NCI-H2081 (cell line): Measurements from ENCODE around the gene TMEM115.
A peak's percentile ranks its signal among the peaks of the same experiment; 100 is the strongest.

Source experiments
- DNase-seq, 2 experiments: peaks; one replicate each; lab custom pipeline; 2025; lab: John Stamatoyannopoulos, UW

TMEM115 gene

GRCh38 chr3:50351323-50351697 lies 8.0 kb downstream of the TMEM115 start:
- no peak for DNase-seq

- peak; percentile 83 to 91 for DNase-seq
Measured at GRCh38 chr3:50350527-50351322, 8.6 kb downstream of the TMEM115 start, which contains the start of the genes CYB561D2 and NPRL2. CYB561D2 (plus strand) TSS chr3:50350862; CDS start chr3:50351434, 572 bp downstream. NPRL2 (minus strand) TSS chr3:50350775; CDS start chr3:50350652, 123 bp downstream.

GRCh38 chr3:50350213-50350526 lies 9.2 kb downstream of the TMEM115 start:
- DNase-seq: no peak

- peak; percentile 58 to 62 for DNase-seq
Measured at GRCh38 chr3:50347187-50347813, 12.0 kb downstream of the TMEM115 start.

GRCh38 chr3:50345586-50346234 lies 13.6 kb downstream of the TMEM115 start, which contains the start of gene ZMYND10:
ZMYND10 (minus strand) TSS chr3:50345732; CDS start chr3:50345579, 153 bp downstream.
- peak; percentile 11 to 31 for DNase-seq

- DNase-seq: no peak
Measured at GRCh38 chr3:50345008-50345407, 14.3 kb downstream of the TMEM115 start.

- DNase-seq: no peak
Measured at GRCh38 chr3:50342813-50343633, 16.3 kb downstream of the TMEM115 start.

- no peak for DNase-seq
Measured at GRCh38 chr3:50341996-50342650, 17.2 kb downstream of the TMEM115 start.

GRCh38 chr3:50341537-50341936 lies 17.8 kb downstream of the TMEM115 start:
- DNase-seq: no peak

- no peak for DNase-seq
Measured at GRCh38 chr3:50340448-50341329, 18.6 kb downstream of the TMEM115 start, which contains the start of gene RASSF1. RASSF1 (minus strand) TSS chr3:50340836; CDS start chr3:50340805, 31 bp downstream.

- DNase-seq: no peak
Measured at GRCh38 chr3:50340147-50340447, 19.2 kb downstream of the TMEM115 start.

GRCh38 chr3:50339485-50340146 lies 19.7 kb downstream of the TMEM115 start:
- DNase-seq: no peak

GRCh38 chr3:50338965-50339364 lies 20.4 kb downstream of the TMEM115 start:
- DNase-seq: no peak

GRCh38 chr3:50337175-50337861 lies 22.0 kb downstream of the TMEM115 start:
- DNase-seq: peak; percentile 95 to 97

- no peak for DNase-seq
Measured at GRCh38 chr3:50336452-50337174, 22.7 kb downstream of the TMEM115 start.

GRCh38 chr3:50334339-50335075 lies 24.8 kb downstream of the TMEM115 start:
- no peak for DNase-seq

GRCh38 chr3:50333744-50334328 lies 25.5 kb downstream of the TMEM115 start:
- no peak for DNase-seq
